Colonic mucosa (tissue), 4 donors: ENCODE results near the gene PLEKHG5. TPM values are rescaled to one million over a fixed set of nuclear protein-coding genes. Genes with fewer than 3 reads are reported as not detected.

Experiments
- DNase-seq: peaks from one replicate; pipeline ENCODE4 v3.0.0-alpha.2; 2020
- H3K27ac ChIP-seq: fragments of 200-600 bp; one replicate; pipeline ENCODE4 v1.8.0; 2021
- H3K27me3 ChIP-seq: fragments of 200-600 bp; one replicate; pipeline ENCODE4 v1.8.0; 2021
- H3K36me3 ChIP-seq: fragments of 200-600 bp; one replicate; pipeline ENCODE4 v1.8.0; 2021
- H3K4me1 ChIP-seq: fragments of 200-600 bp; one replicate; pipeline ENCODE4 v1.8.0; 2021; ENCODE audit warnings: mild to moderate bottlenecking
- H3K4me3 ChIP-seq: fragments of 200-600 bp; one replicate; pipeline ENCODE4 v1.8.0; 2021
- H3K9ac ChIP-seq, 2 donors: one replicate each; pipeline ENCODE4 v1.7.0; 2013; ENCODE audit warnings: control low read depth in 2 of 2, low read depth in 2 of 2, low read length in 2 of 2
- H3K9me3 ChIP-seq: fragments of 200-600 bp; one replicate; pipeline ENCODE4 v1.8.0; 2021
- CTCF ChIP-seq: fragments of 200-600 bp; IDR thresholded peaks from one replicate; pipeline ENCODE4 v1.8.0; 2022; ENCODE audit warnings: antibody characterized with exemption, mild to moderate bottlenecking
- intact Hi-C: fragments of 100-400 bp; cut with DNase I; formaldehyde crosslinking; loops from one replicate; pipeline ENCODE4 v1.14.1; 2022
- total RNA-seq, 2 donors: library from RNA; stranded (reverse); fragmentation: NEBNext Ultra II Directional in 1 of 2; extraction: Animal tissue kit (Norgen Biotek cat#: 25700) in 1 of 2; gene quantifications; one replicate each; pipeline ENCODE4 v1.2.1, GENCODE V29; 2021
- donor health status: healthy.
- donor health status: DM: no; HTN: no; CAD: no.
- donor health status: DM: no; HTN: no; CAD: no.

PLEKHG5 gene
- total RNA-seq, 2 donors from 2014 or later, result 13.9 to 19.6 TPM

GRCh38 chr1:6424000-6424565, 67.4 kb downstream of the PLEKHG5 start:
- Histone ChIP-seq H3K9ac (no peak overlapping the region), H3K4me1 (peaks cover 23% of the 10 kb centered on the region), H3K27ac (no peak overlapping the region), H3K27me3 (peaks cover 45% of the 10 kb centered on the region), H3K36me3 (no peaks in the 10 kb centered on the region), H3K4me3 (peak overlapping the region; percentile 24), H3K9me3 (no peaks in the 10 kb centered on the region)
- intact Hi-C loops, result no loop called here
- no peak for TF ChIP-seq CTCF
- no peak for DNase-seq

- H3K4me3 ChIP-seq, result no peak overlapping the region
- no peak overlapping the region for H3K27ac ChIP-seq
- peak; percentile 86 for DNase-seq
- H3K9me3 ChIP-seq, result no peaks in the 10 kb centered on the region
- no peaks in the 10 kb centered on the region for H3K36me3 ChIP-seq
- H3K27me3 ChIP-seq, result peaks cover 50% of the 10 kb centered on the region
- intact Hi-C loops, result no loop called here
- H3K4me1 ChIP-seq, result peaks cover 26% of the 10 kb centered on the region
- TF ChIP-seq CTCF, result peak; percentile 69
- H3K9ac ChIP-seq, result no peak overlapping the region
Measured at GRCh38 chr1:6423321-6423999, 68.0 kb downstream of the PLEKHG5 start.

- Histone ChIP-seq H3K9ac (peak overlapping the region in 1 of 2 donors; percentile 34), H3K36me3 (no peaks in the 10 kb centered on the region), H3K4me1 (peaks cover 28% of the 10 kb centered on the region), H3K4me3 (no peak overlapping the region), H3K27me3 (peaks cover 50% of the 10 kb centered on the region), H3K27ac (no peak overlapping the region), H3K9me3 (no peaks in the 10 kb centered on the region)
- TF ChIP-seq CTCF, result no peak
- no peak for DNase-seq
- intact Hi-C loops, result no loop called here
Measured at GRCh38 chr1:6421266-6421665, 70.2 kb downstream of the PLEKHG5 start.

GRCh38 chr1:6420454-6421042, 70.9 kb downstream of the PLEKHG5 start:
- TF ChIP-seq CTCF, result no peak
- peak; percentile 77 for DNase-seq
- H3K27me3 ChIP-seq, result peaks cover 47% of the 10 kb centered on the region
- peak overlapping the region; percentile 37 for H3K27ac ChIP-seq
- H3K9me3 ChIP-seq, result no peaks in the 10 kb centered on the region
- peak overlapping the region in 1 of 2 donors; percentile 76 for H3K9ac ChIP-seq
- H3K4me3 ChIP-seq, result peak overlapping the region; percentile 50
- peaks cover 28% of the 10 kb centered on the region for H3K4me1 ChIP-seq
- no peaks in the 10 kb centered on the region for H3K36me3 ChIP-seq
- intact Hi-C loops, result no loop called here

- TF ChIP-seq CTCF, result no peak
- peak; percentile 82 for DNase-seq
- intact Hi-C loops, result no loop called here
- Histone ChIP-seq H3K27ac (peak within 1 kb of the TSS; percentile 37), H3K9me3 (no peaks in the 10 kb centered on the region), H3K36me3 (no peaks in the 10 kb centered on the region), H3K4me1 (peaks cover 28% of the 10 kb centered on the region), H3K4me3 (peak within 1 kb of the TSS; percentile 50), H3K9ac (peak within 1 kb of the TSS; percentile 67 to 76), H3K27me3 (peaks cover 41% of the 10 kb centered on the region)
Measured at GRCh38 chr1:6419804-6420453, 71.5 kb downstream of the PLEKHG5 start, which contains the start of gene HES2. Gene HES2 (minus strand): TSS chr1:6419919. CDS start chr1:6419820, 99 bp downstream.
